Measurements from ENCODE around the gene TMEM42. TPM values are rescaled to one million over a fixed set of nuclear protein-coding genes. Genes with fewer than 3 reads are reported as not detected.

Gene TMEM42
- polyA plus RNA-seq, 1 donor: 12.7 TPM

- no peak for DNase-seq (ENCODE audit: low read depth)
Measured at GRCh38 chr3:44874308-44874707, 12.6 kb downstream of the TMEM42 start, which contains the start of gene TGM4. Gene TGM4, plus strand, starts transcription at chr3:44874608. Its CDS starts 71 bp downstream, at chr3:44874679.

GRCh38 chr3:44875596-44875995 is 13.9 kb downstream of the TMEM42 start:
- no peak for DNase-seq (ENCODE audit: low read depth)

GRCh38 chr3:44877333-44877732 is 15.6 kb downstream of the TMEM42 start:
- no peak for DNase-seq (ENCODE audit: low read depth)

GRCh38 chr3:44880284-44880683 is 18.6 kb downstream of the TMEM42 start:
- DNase-seq (ENCODE audit: low read depth): no peak

- DNase-seq (ENCODE audit: low read depth): no peak
Measured at GRCh38 chr3:44883213-44883955, 21.7 kb downstream of the TMEM42 start.

GRCh38 chr3:44883999-44884431 is 22.3 kb downstream of the TMEM42 start:
- peak; percentile 39 for DNase-seq (ENCODE audit: low read depth)

- DNase-seq (ENCODE audit: low read depth): no peak
Measured at GRCh38 chr3:44885618-44886017, 23.9 kb downstream of the TMEM42 start.

GRCh38 chr3:44886561-44886960 is 24.8 kb downstream of the TMEM42 start:
- no peak for DNase-seq (ENCODE audit: low read depth)

GRCh38 chr3:44887101-44887500 is 25.4 kb downstream of the TMEM42 start:
- DNase-seq (ENCODE audit: low read depth): no peak

GRCh38 chr3:44890258-44890657 is 28.5 kb downstream of the TMEM42 start:
- no peak for DNase-seq (ENCODE audit: low read depth)

GRCh38 chr3:44890852-44891251 is 29.1 kb downstream of the TMEM42 start:
- DNase-seq (ENCODE audit: low read depth): no peak

- DNase-seq (ENCODE audit: low read depth): no peak
Measured at GRCh38 chr3:44892689-44893088, 31.0 kb downstream of the TMEM42 start.

- no peak for DNase-seq (ENCODE audit: low read depth)
Measured at GRCh38 chr3:44893097-44893496, 31.4 kb downstream of the TMEM42 start.

- no peak for DNase-seq (ENCODE audit: low read depth)
Measured at GRCh38 chr3:44894485-44894884, 32.8 kb downstream of the TMEM42 start.

GRCh38 chr3:44896440-44896839 is 34.7 kb downstream of the TMEM42 start:
- no peak for DNase-seq (ENCODE audit: low read depth)

GRCh38 chr3:44899683-44900367 is 38.1 kb downstream of the TMEM42 start:
- DNase-seq (ENCODE audit: low read depth): no peak

GRCh38 chr3:44902628-44903027 is 40.9 kb downstream of the TMEM42 start:
- DNase-seq (ENCODE audit: low read depth): no peak

- DNase-seq (ENCODE audit: low read depth): no peak
Measured at GRCh38 chr3:44903314-44903713, 41.6 kb downstream of the TMEM42 start.

- no peak for DNase-seq (ENCODE audit: low read depth)
Measured at GRCh38 chr3:44903751-44904150, 42.0 kb downstream of the TMEM42 start.

- no peak for DNase-seq (ENCODE audit: low read depth)
Measured at GRCh38 chr3:44905446-44906157, 43.9 kb downstream of the TMEM42 start.

GRCh38 chr3:44906997-44907396 is 45.3 kb downstream of the TMEM42 start:
- DNase-seq (ENCODE audit: low read depth): no peak

- no peak for DNase-seq (ENCODE audit: low read depth)
Measured at GRCh38 chr3:44907612-44908011, 45.9 kb downstream of the TMEM42 start.

GRCh38 chr3:44909063-44909462 is 47.4 kb downstream of the TMEM42 start:
- DNase-seq (ENCODE audit: low read depth): no peak

Data from forelimb muscle (tissue), 1 donor.